B cell (primary cell): ENCODE results near the gene BHLHE40. TPM values are rescaled to one million over a fixed set of nuclear protein-coding genes. Genes with fewer than 3 reads are reported as not detected.

Experiments
- ATAC-seq: fragments of 200-7000 bp; cut with Tn5 transposase; one replicate; pipeline ENCODE4 v1.10.0; 2021; ENCODE audit warnings: low read depth, mild to moderate bottlenecking, moderate number of reproducible peaks, moderate library complexity
- CTCF ChIA-PET: fragments of 350-600 bp; sonication (Branson Sonifier 250); formaldehyde crosslinking; loops from one replicate; lab custom pipeline; 2021; ENCODE audit warnings: antibody characterized with exemption, inconsistent platforms; lab: Charles Lee
- POLR2A ChIA-PET: fragments of 350-600 bp; sonication (Branson Sonifier 250); formaldehyde crosslinking; loops from one replicate; lab custom pipeline; 2021; ENCODE audit warnings: antibody characterized with exemption; lab: Charles Lee
- DNase-seq: peaks from one replicate; pipeline ENCODE4 v3.0.0; 2013
- H2AFZ ChIP-seq: 2 replicates; pipeline ENCODE4 v1.6.1; 2012; ENCODE audit warnings: mild to moderate bottlenecking, low read depth, low read length; ENCODE audit not compliant: insufficient read depth, poor library complexity, severe bottlenecking
- H3K27ac ChIP-seq, 2 donors: 1 replicate in 1 of 2; 2 replicates in 1 of 2; pipeline ENCODE4 v1.5.1; 2012 to 2013; ENCODE audit warnings: low read length in 2 of 2, mild to moderate bottlenecking in 2 of 2, moderate library complexity in 1 of 2
- H3K27me3 ChIP-seq, 4 experiments: fragments of 200-600 bp in 1 of 4; sonication (generic) in 1 of 4; replicated peaks in 1 of 4; 1 replicate in 2 of 4; 2 replicates in 2 of 4; pipeline versions ENCODE4 v1.6.1 to v1.7.0; 2013 to 2016; ENCODE audit warnings: low read length in 3 of 4, mild to moderate bottlenecking in 2 of 4, mixed read lengths in 1 of 4, moderate library complexity in 1 of 4; ENCODE audit not compliant: insufficient read depth in 4 of 4, control insufficient read depth in 3 of 4; ENCODE audit errors: control extremely low read depth in 1 of 4
- H3K36me3 ChIP-seq, 2 experiments: replicated peaks in 1 of 2; 1 replicate in 1 of 2; 2 replicates in 1 of 2; pipeline versions ENCODE4 v1.6.1 to v1.7.1; 2013; ENCODE audit warnings: low read length in 1 of 2; ENCODE audit not compliant: insufficient read depth in 2 of 2, control insufficient read depth in 1 of 2; ENCODE audit errors: control extremely low read depth in 1 of 2, extremely low read depth in 1 of 2
- H3K4me1 ChIP-seq, 2 donors: fragments of 200-600 bp in 1 of 2; sonication (generic) in 1 of 2; 1 replicate in 1 of 2; 2 replicates in 1 of 2; pipeline versions ENCODE4 v1.5.1 to v1.6.1; 2013 to 2017; ENCODE audit warnings: low read length in 2 of 2; ENCODE audit not compliant: control insufficient read depth in 2 of 2, insufficient read depth in 2 of 2
- H3K4me2 ChIP-seq: replicated peaks from 2 replicates; pipeline ENCODE3; 2012; ENCODE audit warnings: mild to moderate bottlenecking, low read depth, low read length; ENCODE audit not compliant: poor library complexity, severe bottlenecking
- H3K4me3 ChIP-seq, 5 experiments: fragments of 200-600 bp in 1 of 5; sonication (generic) in 1 of 5; 1 replicate in 3 of 5; 2 replicates in 2 of 5; pipeline versions ENCODE4 v1.5.1 to v1.7.0; 2011 to 2016; ENCODE audit warnings: low read length in 4 of 5, mild to moderate bottlenecking in 4 of 5, low read depth in 2 of 5, control low read depth in 1 of 5, moderate library complexity in 1 of 5; ENCODE audit not compliant: insufficient read depth in 1 of 5; ENCODE audit errors: control extremely low read depth in 1 of 5, extremely low read depth in 1 of 5
- H3K79me2 ChIP-seq: fragments of 200-600 bp; sonication (generic); one replicate; pipeline ENCODE4 v1.6.0; 2016; ENCODE audit warnings: low read length; ENCODE audit not compliant: control insufficient read depth, insufficient read depth
- H3K9ac ChIP-seq: fragments of 200-600 bp; sonication (generic); 2 replicates; pipeline ENCODE4 v1.6.1; 2017; ENCODE audit warnings: mild to moderate bottlenecking, low read length, moderate library complexity
- H3K9me3 ChIP-seq, 3 donors: one replicate each; pipeline versions ENCODE4 v1.6.1 to v1.7.1; 2013; ENCODE audit warnings: low read length in 2 of 3; ENCODE audit not compliant: control insufficient read depth in 2 of 3, insufficient read depth in 1 of 3; ENCODE audit errors: control extremely low read depth in 1 of 3
- H4K20me1 ChIP-seq: 2 replicates; pipeline ENCODE4 v1.6.0; 2012; ENCODE audit warnings: mild to moderate bottlenecking, low read length; ENCODE audit not compliant: insufficient read depth, control insufficient read depth, poor library complexity, severe bottlenecking
- H3K27ac Mint-ChIP-seq: one replicate; pipeline ENCODE4 v1.8.0; 2021; ENCODE audit warnings: mixed read lengths
- H3K27me3 Mint-ChIP-seq: one replicate; pipeline ENCODE4 v1.8.0; 2021; ENCODE audit warnings: mixed read lengths
- H3K4me1 Mint-ChIP-seq: one replicate; pipeline ENCODE4 v1.8.0; 2021; ENCODE audit warnings: mixed read lengths
- H3K4me3 Mint-ChIP-seq: one replicate; pipeline ENCODE4 v1.8.0; 2021; ENCODE audit warnings: mixed read lengths
- H3K9me3 Mint-ChIP-seq: one replicate; pipeline ENCODE4 v1.8.0; 2022; ENCODE audit warnings: mixed read lengths; ENCODE audit not compliant: insufficient read depth
- CTCF ChIP-seq: fragments of 200-600 bp; IDR thresholded peaks from one replicate; pipeline ENCODE4 v1.8.0; 2022; ENCODE audit warnings: antibody characterized with exemption, mild to moderate bottlenecking
- EZH2 ChIP-seq: IDR thresholded peaks from 2 replicates; pipeline ENCODE4 v1.6.1; 2012; ENCODE audit warnings: borderline replicate concordance, low read depth, mild to moderate bottlenecking, moderate library complexity, low read length; ENCODE audit not compliant: insufficient read depth, poor library complexity, severe bottlenecking
- WGBS: methylation state at CpG from one replicate; pipeline ENCODE4 v1.1.5; 2013; ENCODE audit warnings: missing lambda C conversion rate; ENCODE audit not compliant: insufficient coverage; 5-methylcytosine and 5-hydroxymethylcytosine counted together
- intact Hi-C: fragments of 100-400 bp; cut with micrococcal nuclease; formaldehyde crosslinking; loops from one replicate; pipeline ENCODE4 v1.10.0; 2022
- polyA plus RNA-seq: library from polyadenylated mRNA; depleted of rRNA; stranded (reverse); fragments of >200 nt; gene quantifications from 2 replicates; pipeline ENCODE4 v1.2.3, GENCODE V29; 2012
- total RNA-seq, 2 donors: library from RNA; stranded (reverse); fragments of 120-200 nt in 1 of 2; gene quantifications; 1 replicate in 1 of 2; 2 replicates in 1 of 2; pipeline versions ENCODE4 v1.2.3 to v1.2.4, GENCODE V29; 2013 to 2022

Gene BHLHE40
- total and polyA plus RNA-seq, 2 donors (not counting 1 experiment from before 2014, with no cell fraction given): 26.2 to 53.8 TPM

GRCh38 chr3:4934050-4934449 is 45.2 kb upstream of the BHLHE40 start:
- intact Hi-C loops: no loop called here
- no peak overlapping the region for H3K27ac ChIP-seq
- DNase-seq (no peak), ATAC-seq (no peak)
- Mint-ChIP-seq H3K27ac (no peak overlapping the region), H3K9me3 (no peaks in the 10 kb centered on the region), H3K27me3 (no peaks in the 10 kb centered on the region), H3K4me3 (no peak overlapping the region), H3K4me1 (peaks cover 4% of the 10 kb centered on the region)
- H3K36me3 ChIP-seq: no peaks in the 10 kb centered on the region
- H3K4me2 ChIP-seq: no peak overlapping the region
- WGBS: no CpG with 5 or more reads among the region's 3 CpGs
- no peaks in the 10 kb centered on the region for H3K27me3 ChIP-seq
- no peaks in the 10 kb centered on the region for H3K9me3 ChIP-seq
- ChIA-PET CTCF (interaction anchor here (0.7 kb wide), 1 partner anchor 40 kb away, joined by 3 read pairs; no protein-coding TSS in a partner anchor), POLR2A (no interaction called here)
- H3K79me2 ChIP-seq: no peaks in the 10 kb centered on the region
- H3K4me3 ChIP-seq: no peak overlapping the region
- H4K20me1 ChIP-seq: no peaks in the 10 kb centered on the region
- H3K9ac ChIP-seq: no peak overlapping the region
- no peak overlapping the region for H2AFZ ChIP-seq
- H3K4me1 ChIP-seq: no peaks in the 10 kb centered on the region
- TF ChIP-seq EZH2 (no peak), CTCF (no peak)

GRCh38 chr3:4935347-4935746 is 43.9 kb upstream of the BHLHE40 start:
- ATAC-seq: no peak
- no peaks in the 10 kb centered on the region for H3K27me3 ChIP-seq

More at GRCh38 chr3:4935347-4935746, 43.9 kb upstream of the BHLHE40 start:
- no peak overlapping the region for H3K27ac ChIP-seq
- no peak overlapping the region for H3K4me2 ChIP-seq
- Mint-ChIP-seq H3K4me3 (no peak overlapping the region), H3K27ac (no peak overlapping the region), H3K9me3 (no peaks in the 10 kb centered on the region), H3K27me3 (no peaks in the 10 kb centered on the region), H3K4me1 (peaks cover 8% of the 10 kb centered on the region)
- intact Hi-C loops: no loop called here
- H3K9ac ChIP-seq: no peak overlapping the region
- 100% methylated on average over 1 of the region's 1 CpG for WGBS
- ChIA-PET CTCF (no interaction called here), POLR2A (no interaction called here)
- no peak overlapping the region for H2AFZ ChIP-seq
- H4K20me1 ChIP-seq: no peaks in the 10 kb centered on the region
- H3K4me3 ChIP-seq: no peak overlapping the region
- TF ChIP-seq EZH2 (no peak), CTCF (no peak)
- H3K36me3 ChIP-seq: no peaks in the 10 kb centered on the region
- no peaks in the 10 kb centered on the region for H3K4me1 ChIP-seq
- DNase-seq: no peak
- H3K79me2 ChIP-seq: no peaks in the 10 kb centered on the region
- no peaks in the 10 kb centered on the region for H3K9me3 ChIP-seq
